ENCODE results near the gene DAAM2.

GRCh38 chr6:39914239-39914638, 122.1 kb downstream of the DAAM2 start:
- TF ChIP-seq, protein P1, sequence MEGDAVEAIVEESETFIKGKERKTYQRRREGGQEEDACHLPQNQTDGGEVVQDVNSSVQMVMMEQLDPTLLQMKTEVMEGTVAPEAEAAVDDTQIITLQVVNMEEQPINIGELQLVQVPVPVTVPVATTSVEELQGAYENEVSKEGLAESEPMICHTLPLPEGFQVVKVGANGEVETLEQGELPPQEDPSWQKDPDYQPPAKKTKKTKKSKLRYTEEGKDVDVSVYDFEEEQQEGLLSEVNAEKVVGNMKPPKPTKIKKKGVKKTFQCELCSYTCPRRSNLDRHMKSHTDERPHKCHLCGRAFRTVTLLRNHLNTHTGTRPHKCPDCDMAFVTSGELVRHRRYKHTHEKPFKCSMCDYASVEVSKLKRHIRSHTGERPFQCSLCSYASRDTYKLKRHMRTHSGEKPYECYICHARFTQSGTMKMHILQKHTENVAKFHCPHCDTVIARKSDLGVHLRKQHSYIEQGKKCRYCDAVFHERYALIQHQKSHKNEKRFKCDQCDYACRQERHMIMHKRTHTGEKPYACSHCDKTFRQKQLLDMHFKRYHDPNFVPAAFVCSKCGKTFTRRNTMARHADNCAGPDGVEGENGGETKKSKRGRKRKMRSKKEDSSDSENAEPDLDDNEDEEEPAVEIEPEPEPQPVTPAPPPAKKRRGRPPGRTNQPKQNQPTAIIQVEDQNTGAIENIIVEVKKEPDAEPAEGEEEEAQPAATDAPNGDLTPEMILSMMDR (optimal IDR thresholded peaks at IDR 0.05 in 1 of 3, IDR thresholded peaks at IDR 0.05 in 1 of 3, conservative IDR thresholded peaks at IDR 0.05 in 1 of 3; ENCODE audit: extremely low read depth in 1 of 3, insufficient read depth in 2 of 3, low read length in 3 of 3) = no peak
- no peak for TF ChIP-seq EZH2 (IDR thresholded peaks at IDR 0.05; ENCODE audit: low read length)
